IPS-NIHi7 (cell line): ENCODE data around the gene ABR.

Source experiments
- DNase-seq: peaks from one replicate; pipeline ENCODE4 v3.0.0; 2012; ENCODE audit warnings: mixed read lengths; ENCODE audit errors: extremely low spot score

ABR gene

GRCh38 chr17:958712-959451, 220.9 kb downstream of the ABR start:
- DNase-seq: no peak

GRCh38 chr17:957856-958421, 221.8 kb downstream of the ABR start:
- no peak for DNase-seq

GRCh38 chr17:956905-957304, 222.9 kb downstream of the ABR start:
- DNase-seq: no peak

DNA sequence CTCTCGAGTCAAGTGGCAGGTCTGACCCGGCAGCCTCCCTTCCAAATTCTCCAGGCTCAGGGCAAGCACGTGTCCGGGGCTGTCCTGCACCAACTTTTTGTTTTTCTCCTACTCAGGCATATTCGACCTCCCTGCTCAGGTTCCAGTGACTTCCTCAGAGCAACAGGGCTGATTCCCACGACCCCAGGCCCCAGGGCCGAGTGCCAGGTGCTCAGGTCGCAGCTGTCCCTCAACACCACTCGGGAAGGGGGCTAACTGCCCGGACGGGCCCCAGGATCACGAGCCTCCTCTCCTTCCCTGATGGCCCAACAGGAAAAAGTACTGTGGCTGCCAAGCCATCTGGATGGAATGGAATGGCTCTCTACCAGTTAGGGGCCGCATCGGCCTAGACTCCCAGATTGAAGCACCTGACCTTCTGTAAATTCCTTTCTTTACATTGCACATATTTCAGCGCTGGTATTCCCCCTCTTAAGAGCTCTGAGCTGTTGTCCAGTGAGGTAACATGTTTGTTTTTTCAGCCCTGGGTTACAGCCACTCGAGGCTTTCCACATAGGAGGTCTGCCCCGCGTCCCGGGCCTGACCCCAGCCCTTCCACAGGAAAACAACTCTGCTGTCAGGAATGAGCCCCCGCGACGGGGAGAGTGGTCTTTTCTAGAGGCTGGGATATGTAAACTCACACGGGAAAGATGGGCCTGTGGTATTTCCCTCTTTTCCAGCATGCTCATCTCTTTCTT, 225.2 kb downstream of the ABR start:
- no peak for DNase-seq

DNA sequence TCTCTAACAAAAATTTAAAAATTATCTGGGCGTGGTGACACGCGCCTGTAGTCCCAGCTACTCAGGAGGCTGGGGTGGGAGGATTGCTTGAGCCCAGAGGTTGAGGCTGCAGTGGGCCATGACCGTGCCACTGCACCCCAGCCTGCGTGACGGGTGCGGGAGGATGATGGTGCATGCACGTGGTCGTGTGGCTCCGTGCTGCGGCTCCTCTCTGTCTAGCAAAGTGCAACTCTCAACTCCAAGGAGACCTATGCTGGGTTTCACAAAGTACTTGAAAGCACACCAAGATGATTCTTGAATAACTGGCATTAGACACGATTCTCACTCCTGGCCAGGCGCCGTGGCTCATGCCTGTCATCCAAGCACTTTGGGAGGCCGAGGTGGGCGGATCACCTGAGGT, 226.0 kb downstream of the ABR start:
- no peak for DNase-seq
